IPS-15b (cell line): Measurements from ENCODE around the gene TLR8.

Experiments
- H3K27me3 ChIP-seq: one replicate; pipeline ENCODE4 v1.6.1; 2013; ENCODE audit warnings: low read length; ENCODE audit not compliant: control insufficient read depth, insufficient read depth
- H3K36me3 ChIP-seq: one replicate; pipeline ENCODE4 v1.6.1; 2013; ENCODE audit warnings: low read length; ENCODE audit not compliant: control insufficient read depth, insufficient read depth
- H3K4me1 ChIP-seq: one replicate; pipeline ENCODE4 v1.6.1; 2013; ENCODE audit warnings: mild to moderate bottlenecking, low read length; ENCODE audit not compliant: control insufficient read depth, insufficient read depth
- H3K4me3 ChIP-seq: one replicate; pipeline ENCODE4 v1.5.1; 2013; ENCODE audit warnings: low read depth, low read length
- H3K9ac ChIP-seq: one replicate; pipeline ENCODE4 v1.6.1; 2013; ENCODE audit warnings: low read depth, mild to moderate bottlenecking, low read length
- H3K9me3 ChIP-seq: one replicate; pipeline ENCODE4 v1.6.1; 2013; ENCODE audit warnings: mild to moderate bottlenecking, low read length; ENCODE audit not compliant: control insufficient read depth, insufficient read depth

Gene TLR8

DNA sequence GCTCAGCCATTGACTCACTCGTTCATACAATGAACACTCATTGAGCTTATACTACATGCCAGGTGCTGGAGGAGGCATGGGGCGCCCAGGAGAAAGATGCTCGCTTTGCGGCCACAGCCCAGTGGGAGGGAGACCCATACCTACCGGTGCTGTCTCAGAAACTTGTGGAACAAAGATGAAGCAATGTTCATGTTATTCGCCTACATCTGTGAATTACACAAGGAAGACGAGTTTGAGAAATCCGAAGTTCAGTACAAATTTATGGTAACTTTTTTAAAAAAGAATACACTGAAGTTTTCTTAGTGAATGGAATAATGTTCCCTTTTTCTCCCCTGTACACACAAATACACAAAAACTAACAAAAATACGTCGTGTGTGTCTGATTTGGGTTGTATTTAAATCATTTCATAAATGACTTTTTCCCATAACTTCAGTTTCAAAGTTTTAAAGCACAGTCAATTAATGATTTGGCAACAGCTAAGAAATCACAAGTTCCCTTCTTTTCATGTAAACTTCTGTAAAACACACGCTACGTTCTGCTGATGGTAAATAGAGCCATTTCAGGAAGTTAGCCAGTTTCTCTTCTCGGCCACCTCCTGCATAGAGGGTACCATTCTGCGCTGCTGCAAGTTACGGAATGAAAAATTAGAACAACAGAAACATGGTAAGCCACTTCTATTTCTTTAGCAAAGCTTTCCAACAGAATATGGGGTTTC is at the start of gene TLR8:
Gene TLR8, plus strand, starts transcription at position 575 of the 716 bp plus-strand sequence. Its CDS starts 87 bp downstream, at position 662.
- Histone ChIP-seq H3K4me1 (no peaks in the 10 kb centered on the region), H3K27me3 (no peaks in the 10 kb centered on the region), H3K9ac (no peak within 1 kb of the TSS), H3K36me3 (no peaks in the 10 kb centered on the region), H3K9me3 (no peaks in the 10 kb centered on the region), H3K4me3 (no peak within 1 kb of the TSS)

DNA sequence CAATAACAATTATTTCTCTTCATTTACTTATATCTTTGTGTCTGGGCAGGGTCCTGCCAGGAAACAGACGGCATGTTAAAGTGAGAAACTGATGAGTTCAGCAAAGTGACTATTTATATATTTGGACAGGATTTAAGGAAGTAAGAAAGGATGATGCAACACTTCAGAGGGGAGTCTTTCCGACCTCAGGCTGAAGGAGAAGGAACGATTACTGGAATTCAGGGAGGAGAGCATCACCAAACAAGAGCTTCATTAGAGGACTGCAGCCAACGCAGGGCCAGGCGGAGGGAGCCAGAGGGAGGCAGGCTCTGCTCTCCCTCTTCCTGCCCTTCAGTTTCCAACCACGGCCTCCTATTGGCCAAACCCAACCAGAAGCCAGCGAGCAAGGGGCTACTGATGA is 41.1 kb upstream of the TLR8 start:
- Histone ChIP-seq H3K4me1 (peaks cover 4% of the 10 kb centered on the region), H3K9ac (no peak overlapping the region), H3K4me3 (no peak overlapping the region), H3K9me3 (peaks cover 4% of the 10 kb centered on the region), H3K36me3 (no peaks in the 10 kb centered on the region), H3K27me3 (no peaks in the 10 kb centered on the region)

- Histone ChIP-seq H3K27me3 (no peaks in the 10 kb centered on the region), H3K4me1 (peaks cover 8% of the 10 kb centered on the region), H3K36me3 (no peaks in the 10 kb centered on the region)
Measured at GRCh38 chrX:12866451-12867377, 39.7 kb upstream of the TLR8 start, which contains the start of gene TLR7. Gene TLR7, plus strand, starts transcription at chrX:12867072. Its CDS starts 507 bp downstream, at chrX:12867579.

DNA sequence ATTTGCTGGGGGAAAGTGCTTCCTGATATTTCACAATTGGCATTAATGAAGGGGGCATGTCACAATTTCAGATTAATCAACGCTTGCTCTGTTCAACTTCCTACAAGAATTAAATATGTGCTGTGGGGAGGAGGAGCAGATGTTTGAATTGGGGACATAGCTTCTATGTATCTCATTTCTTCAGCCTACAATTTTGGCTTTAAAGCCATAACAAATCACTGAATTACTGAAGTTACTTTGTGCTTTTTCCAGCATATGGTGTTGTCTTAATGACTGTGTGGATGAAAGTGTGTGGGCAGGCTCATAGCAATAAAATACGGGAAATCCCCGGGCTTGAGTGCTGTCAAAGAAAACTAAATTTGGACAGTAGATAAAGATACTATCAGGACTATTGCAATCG is 38.7 kb upstream of the TLR8 start:
- no peak overlapping the region for H3K9ac ChIP-seq
- H3K4me3 ChIP-seq: no peak overlapping the region

More at GRCh38 chrX:12866451-12867377, 39.7 kb upstream of the TLR8 start, which contains the start of gene TLR7:
- no peak within 1 kb of the TSS for H3K9ac ChIP-seq
- peaks cover 4% of the 10 kb centered on the region for H3K9me3 ChIP-seq
- H3K4me3 ChIP-seq: no peak within 1 kb of the TSS

GRCh38 chrX:12868747-12869146 is 37.7 kb upstream of the TLR8 start:
- Histone ChIP-seq H3K9me3 (peaks cover 4% of the 10 kb centered on the region), H3K27me3 (no peaks in the 10 kb centered on the region), H3K4me3 (no peak overlapping the region), H3K9ac (no peak overlapping the region), H3K36me3 (no peaks in the 10 kb centered on the region), H3K4me1 (peaks cover 8% of the 10 kb centered on the region)

More for the DNA sequence above, 38.7 kb upstream of the TLR8 start:
- peaks cover 8% of the 10 kb centered on the region for H3K4me1 ChIP-seq
- no peaks in the 10 kb centered on the region for H3K36me3 ChIP-seq
- H3K9me3 ChIP-seq: peaks cover 4% of the 10 kb centered on the region
- H3K27me3 ChIP-seq: no peaks in the 10 kb centered on the region

DNA sequence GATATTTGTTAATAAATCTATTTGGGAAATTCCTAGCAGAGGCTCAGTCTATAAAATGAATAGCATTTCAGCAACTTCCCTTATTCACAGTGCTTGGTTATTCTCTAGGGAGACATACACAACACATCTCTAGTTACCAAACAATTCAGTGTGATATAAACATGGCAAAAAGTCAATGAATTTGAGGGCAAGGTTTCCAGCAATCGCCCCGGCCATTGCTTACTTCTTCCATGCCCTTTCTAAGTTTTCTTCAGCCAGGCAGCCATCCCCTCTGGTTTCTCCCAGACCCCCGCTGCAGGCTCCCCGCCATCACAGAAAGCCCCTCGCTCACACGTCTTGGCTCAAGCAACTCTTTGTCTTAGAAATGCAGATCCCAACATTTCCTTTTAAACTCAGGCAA is 35.2 kb upstream of the TLR8 start:
- H3K4me1 ChIP-seq: peaks cover 8% of the 10 kb centered on the region
- no peaks in the 10 kb centered on the region for H3K27me3 ChIP-seq
- H3K9ac ChIP-seq: no peak overlapping the region

DNA sequence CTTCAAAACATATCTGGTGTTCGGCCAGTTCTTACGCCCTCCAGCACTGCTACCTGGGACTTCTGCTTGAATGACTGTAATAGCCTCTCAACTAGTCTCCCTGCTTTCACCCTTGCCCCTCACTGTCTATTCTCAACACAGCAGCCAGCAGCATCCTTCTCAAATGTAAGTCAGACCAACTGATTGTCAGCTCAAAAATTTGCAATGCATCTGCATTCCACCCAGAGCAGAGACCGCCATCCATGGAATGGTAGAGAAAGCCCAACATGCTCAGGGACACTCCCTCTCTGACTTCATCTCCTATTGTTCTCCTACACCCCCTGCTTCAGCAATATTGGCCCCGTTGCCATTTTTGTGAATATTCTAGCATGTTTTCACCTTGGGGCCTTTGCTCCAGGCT is 33.7 kb upstream of the TLR8 start:
- H3K27me3 ChIP-seq: no peaks in the 10 kb centered on the region
- H3K4me3 ChIP-seq: no peak overlapping the region
- no peaks in the 10 kb centered on the region for H3K9me3 ChIP-seq
- no peak overlapping the region for H3K9ac ChIP-seq
- H3K4me1 ChIP-seq: peaks cover 4% of the 10 kb centered on the region
- H3K36me3 ChIP-seq: no peaks in the 10 kb centered on the region

More for the DNA sequence above, 35.2 kb upstream of the TLR8 start:
- H3K9me3 ChIP-seq: no peaks in the 10 kb centered on the region
- H3K36me3 ChIP-seq: no peaks in the 10 kb centered on the region
- H3K4me3 ChIP-seq: no peak overlapping the region

GRCh38 chrX:12874581-12874980 is 31.8 kb upstream of the TLR8 start:
- no peaks in the 10 kb centered on the region for H3K36me3 ChIP-seq
- no peaks in the 10 kb centered on the region for H3K9me3 ChIP-seq
- H3K27me3 ChIP-seq: no peaks in the 10 kb centered on the region
- no peak overlapping the region for H3K4me3 ChIP-seq
- H3K4me1 ChIP-seq: peaks cover 4% of the 10 kb centered on the region
- H3K9ac ChIP-seq: no peak overlapping the region

DNA sequence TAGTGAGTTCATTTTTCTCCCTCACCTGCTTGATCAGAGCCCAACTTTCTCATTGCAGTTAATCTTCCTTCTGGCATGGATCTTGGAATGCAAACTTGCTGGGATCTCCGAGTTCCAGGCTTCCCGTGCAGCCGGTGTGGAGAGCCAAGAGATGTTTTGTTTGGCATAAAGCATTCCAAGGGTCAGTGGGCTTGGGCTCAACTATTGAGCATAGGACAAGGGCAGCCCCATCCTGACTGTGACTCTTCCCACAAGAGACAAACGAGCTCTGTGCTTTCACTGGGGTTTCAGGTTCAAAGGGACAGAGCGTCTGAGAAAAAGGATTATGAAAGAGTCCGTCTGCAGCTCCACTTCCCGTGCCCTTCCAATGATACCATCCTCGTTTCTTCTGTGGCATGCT is 29.0 kb upstream of the TLR8 start:
- H3K9ac ChIP-seq: no peak overlapping the region
- no peaks in the 10 kb centered on the region for H3K4me1 ChIP-seq
- H3K9me3 ChIP-seq: no peaks in the 10 kb centered on the region
- H3K4me3 ChIP-seq: no peak overlapping the region
- H3K36me3 ChIP-seq: no peaks in the 10 kb centered on the region
- H3K27me3 ChIP-seq: no peaks in the 10 kb centered on the region

- Histone ChIP-seq H3K4me3 (no peak overlapping the region), H3K4me1 (no peaks in the 10 kb centered on the region), H3K27me3 (no peaks in the 10 kb centered on the region), H3K36me3 (no peaks in the 10 kb centered on the region), H3K9me3 (no peaks in the 10 kb centered on the region), H3K9ac (no peak overlapping the region)
Measured at GRCh38 chrX:12878536-12878935, 27.9 kb upstream of the TLR8 start.

- Histone ChIP-seq H3K36me3 (no peaks in the 10 kb centered on the region), H3K4me3 (no peak overlapping the region), H3K9ac (no peak overlapping the region), H3K27me3 (no peaks in the 10 kb centered on the region), H3K9me3 (no peaks in the 10 kb centered on the region), H3K4me1 (no peaks in the 10 kb centered on the region)
Measured at GRCh38 chrX:12881914-12882313, 24.5 kb upstream of the TLR8 start.
